Activated CD8-positive, alpha-beta T cell treated with anti-CD3 and anti-CD28 coated beads for 36 hours (primary cell): ENCODE measurements around the gene CYB5R3. TPM values are rescaled to one million over a fixed set of nuclear protein-coding genes. Genes with fewer than 3 reads are reported as not detected.

Experiments
- ATAC-seq: fragments of 200-7000 bp; cut with Tn5 transposase; one replicate; pipeline ENCODE4 v1.10.0; 2021; ENCODE audit warnings: mild to moderate bottlenecking, moderate library complexity
- CTCF ChIA-PET: fragments of 350-600 bp; sonication (Branson Sonifier 250); formaldehyde crosslinking; loops from one replicate; lab custom pipeline; 2021; ENCODE audit warnings: antibody characterized with exemption; lab: Charles Lee
- POLR2A ChIA-PET: fragments of 350-600 bp; sonication (Branson Sonifier 250); formaldehyde crosslinking; loops from one replicate; lab custom pipeline; 2021; ENCODE audit warnings: antibody characterized with exemption; lab: Charles Lee
- DNase-seq: peaks from one replicate; pipeline ENCODE4 v3.0.0-alpha.2; 2020
- H3K27ac Mint-ChIP-seq: one replicate; pipeline ENCODE4 v1.8.0; 2021; ENCODE audit warnings: mild to moderate bottlenecking, mixed read lengths
- H3K27me3 Mint-ChIP-seq: one replicate; pipeline ENCODE4 v1.8.0; 2021; ENCODE audit warnings: mixed read lengths
- H3K36me3 Mint-ChIP-seq: one replicate; pipeline ENCODE4 v1.8.0; 2021; ENCODE audit warnings: low read depth, mixed read lengths
- H3K4me1 Mint-ChIP-seq: one replicate; pipeline ENCODE4 v1.8.0; 2021; ENCODE audit warnings: low read depth, mixed read lengths
- H3K4me3 Mint-ChIP-seq: one replicate; pipeline ENCODE4 v1.8.0; 2021; ENCODE audit warnings: mild to moderate bottlenecking, moderate library complexity, mixed read lengths
- H3K9me3 Mint-ChIP-seq: one replicate; pipeline ENCODE4 v1.8.0; 2021; ENCODE audit warnings: mixed read lengths
- intact Hi-C: fragments of 100-400 bp; cut with micrococcal nuclease; formaldehyde crosslinking; loops from one replicate; pipeline ENCODE4 v1.10.0; 2022
- total RNA-seq, 2 experiments: library from RNA; stranded (reverse); gene quantifications; one replicate each; pipeline ENCODE4 v1.2.3, GENCODE V29; 2021
- TF ChIP-seq, protein P1 (sequence below): fragments of 200-600 bp; IDR thresholded peaks from one replicate; pipeline ENCODE4 v1.8.0; 2022; ENCODE audit warnings: antibody characterized with exemption, mild to moderate bottlenecking

Gene CYB5R3
- total RNA-seq, 2 experiments from 2014 or later = 64.2 to 64.3 TPM

DNA sequence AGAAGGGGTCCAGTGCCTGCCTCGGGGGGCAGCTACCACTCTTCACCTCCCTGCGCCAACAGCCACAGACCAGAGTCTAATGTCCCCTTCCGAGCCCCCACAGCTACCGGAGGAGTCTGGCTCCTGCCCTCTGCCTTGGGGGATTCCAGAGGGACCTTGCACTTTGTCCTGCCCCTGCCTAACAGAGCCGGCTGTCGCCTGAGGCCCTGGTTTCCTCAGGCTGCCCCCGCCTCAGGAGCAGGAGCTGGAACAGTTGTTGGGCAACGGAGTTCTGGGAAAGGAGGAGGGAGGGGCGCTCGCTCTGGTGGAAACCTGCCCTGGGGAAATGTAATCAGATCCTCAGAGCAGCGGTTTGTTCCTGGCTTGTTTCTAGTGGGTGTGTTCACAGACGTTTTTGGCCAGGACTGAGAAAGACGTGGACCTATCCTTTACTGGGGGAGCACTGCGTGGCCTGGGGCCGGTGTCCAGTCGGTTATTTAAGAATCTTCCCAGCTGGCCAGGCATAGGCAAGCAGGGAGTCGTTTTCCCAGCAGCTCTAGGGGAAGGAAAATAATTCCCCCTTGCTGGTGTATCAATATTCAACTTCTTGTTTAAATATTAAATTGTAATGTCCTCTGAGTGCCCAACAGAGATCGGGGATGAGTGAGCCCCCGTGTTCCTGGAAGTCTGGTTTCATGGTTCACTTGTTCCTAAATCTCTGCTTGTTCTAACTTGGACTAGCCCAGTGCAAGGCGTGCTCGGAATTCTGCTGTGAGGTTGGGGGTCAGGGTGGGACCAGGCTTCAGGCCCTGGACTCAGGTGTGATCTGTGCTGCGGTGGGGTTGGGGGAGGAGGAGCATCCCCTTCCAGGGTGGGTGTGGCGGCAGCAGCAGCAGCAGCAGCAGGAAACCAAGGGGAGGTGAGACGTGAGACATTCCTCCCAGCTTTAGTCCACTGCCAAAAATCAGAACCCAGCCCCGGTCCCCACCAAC is 39.3 kb upstream of the CYB5R3 start:
- H3K9me3 Mint-ChIP-seq = no peaks in the 10 kb centered on the region
- H3K4me3 Mint-ChIP-seq = no peak overlapping the region
- no peak overlapping the region for H3K27ac Mint-ChIP-seq
- H3K36me3 Mint-ChIP-seq = no peaks in the 10 kb centered on the region
- no peaks in the 10 kb centered on the region for H3K27me3 Mint-ChIP-seq
- intact Hi-C loops = no loop called here
- CTCF ChIA-PET = no interaction called here
- H3K4me1 Mint-ChIP-seq = no peaks in the 10 kb centered on the region
- TF ChIP-seq, protein P1, sequence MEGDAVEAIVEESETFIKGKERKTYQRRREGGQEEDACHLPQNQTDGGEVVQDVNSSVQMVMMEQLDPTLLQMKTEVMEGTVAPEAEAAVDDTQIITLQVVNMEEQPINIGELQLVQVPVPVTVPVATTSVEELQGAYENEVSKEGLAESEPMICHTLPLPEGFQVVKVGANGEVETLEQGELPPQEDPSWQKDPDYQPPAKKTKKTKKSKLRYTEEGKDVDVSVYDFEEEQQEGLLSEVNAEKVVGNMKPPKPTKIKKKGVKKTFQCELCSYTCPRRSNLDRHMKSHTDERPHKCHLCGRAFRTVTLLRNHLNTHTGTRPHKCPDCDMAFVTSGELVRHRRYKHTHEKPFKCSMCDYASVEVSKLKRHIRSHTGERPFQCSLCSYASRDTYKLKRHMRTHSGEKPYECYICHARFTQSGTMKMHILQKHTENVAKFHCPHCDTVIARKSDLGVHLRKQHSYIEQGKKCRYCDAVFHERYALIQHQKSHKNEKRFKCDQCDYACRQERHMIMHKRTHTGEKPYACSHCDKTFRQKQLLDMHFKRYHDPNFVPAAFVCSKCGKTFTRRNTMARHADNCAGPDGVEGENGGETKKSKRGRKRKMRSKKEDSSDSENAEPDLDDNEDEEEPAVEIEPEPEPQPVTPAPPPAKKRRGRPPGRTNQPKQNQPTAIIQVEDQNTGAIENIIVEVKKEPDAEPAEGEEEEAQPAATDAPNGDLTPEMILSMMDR = no peak
- POLR2A ChIA-PET = no interaction called here
- no peak for ATAC-seq
- no peak for DNase-seq

- CTCF ChIA-PET = interaction anchor here (1.1 kb wide), 1 partner anchor 27 kb away, joined by 3 read pairs; no protein-coding TSS in a partner anchor
- POLR2A ChIA-PET = no interaction called here
- Mint-ChIP-seq H3K9me3 (no peaks in the 10 kb centered on the region), H3K4me1 (no peaks in the 10 kb centered on the region), H3K27ac (no peak overlapping the region), H3K36me3 (no peaks in the 10 kb centered on the region), H3K27me3 (no peaks in the 10 kb centered on the region), H3K4me3 (no peak overlapping the region)
- DNase-seq = no peak
- ATAC-seq = no peak
- TF ChIP-seq, protein P1 = no peak
- intact Hi-C loops = no loop called here
These were observed 37.7 kb upstream of the CYB5R3 start for GRCh38 chr22:42686756-42687491.

GRCh38 chr22:42685941-42686653 is 36.9 kb upstream of the CYB5R3 start:
- DNase-seq = no peak
- intact Hi-C loops = no loop called here
- ATAC-seq = no peak
- H3K4me3 Mint-ChIP-seq = no peak overlapping the region
- H3K36me3 Mint-ChIP-seq = no peaks in the 10 kb centered on the region
- no peaks in the 10 kb centered on the region for H3K9me3 Mint-ChIP-seq
- H3K27ac Mint-ChIP-seq = no peak overlapping the region
- no peaks in the 10 kb centered on the region for H3K27me3 Mint-ChIP-seq
- H3K4me1 Mint-ChIP-seq = no peaks in the 10 kb centered on the region
- POLR2A ChIA-PET = no interaction called here
- TF ChIP-seq, protein P1 = no peak
- CTCF ChIA-PET = no interaction called here

GRCh38 chr22:42684462-42685195 is 35.4 kb upstream of the CYB5R3 start:
- Mint-ChIP-seq H3K9me3 (no peaks in the 10 kb centered on the region), H3K27me3 (no peaks in the 10 kb centered on the region), H3K4me1 (no peaks in the 10 kb centered on the region), H3K4me3 (no peak overlapping the region), H3K36me3 (no peaks in the 10 kb centered on the region), H3K27ac (no peak overlapping the region)
- CTCF ChIA-PET = interaction anchor here (1.3 kb wide), 1 partner anchor 24 kb away, joined by 3 read pairs; no protein-coding TSS in a partner anchor
- no peak for DNase-seq
- ATAC-seq = no peak
- TF ChIP-seq, protein P1 = no peak
- intact Hi-C loops = no loop called here
- POLR2A ChIA-PET = no interaction called here
